ENCODE measurements around the gene HMGB4.

GRCh38 chr1:33828654-33829053, 35.2 kb upstream of the HMGB4 start:
- TF ChIP-seq CTCF (IDR thresholded peaks at IDR 0.05): no peak
- TF ChIP-seq REST (IDR thresholded peaks at IDR 0.05; ENCODE audit: insufficient read depth in 1 of 2, low read depth in 2 of 2, low read length in 1 of 2): no peak
- TF ChIP-seq SIN3A (IDR thresholded peaks at IDR 0.05; ENCODE audit: borderline replicate concordance, insufficient read depth, low read depth, low read length): no peak
